Caco-2 (cell line): ENCODE results near the gene AAGAB. TPM values are rescaled to one million over a fixed set of nuclear protein-coding genes. Genes with fewer than 3 reads are reported as not detected.

Source experiments
- BruUV-seq: library from RNA; stranded (reverse); fragments of 400-500 nt; replicated peaks from 2 replicates; lab custom pipeline; 2021; lab: Mats Ljungman, UMichigan
- CTCF ChIA-PET: fragments of 300-600 bp; sonication (Branson Sonifier 250); formaldehyde crosslinking; loops from one replicate; lab custom pipeline; 2022; ENCODE audit warnings: antibody characterized with exemption; lab: Charles Lee
- POLR2A ChIA-PET: fragments of 300-600 bp; sonication (Branson Sonifier 250); formaldehyde crosslinking; loops from one replicate; lab custom pipeline; 2022; ENCODE audit warnings: antibody characterized with exemption; lab: Charles Lee
- DNase-seq, 2 experiments: peaks; one replicate each; pipeline versions ENCODE4 v3.0.0 to v3.0.0-alpha.2; 2020 to 2022
- H3K27me3 ChIP-seq: replicated peaks from 2 replicates; pipeline ENCODE4 v1.6.0; 2011; ENCODE audit warnings: low read length; ENCODE audit not compliant: control insufficient read depth, insufficient read depth
- H3K36me3 ChIP-seq: 2 replicates; pipeline ENCODE4 v1.5.1; 2011; ENCODE audit warnings: low read length; ENCODE audit not compliant: control insufficient read depth, insufficient read depth
- H3K4me1 ChIP-seq: fragments of 250-450 bp; sonication (Bioruptor Pico); 2 replicates; pipeline ENCODE4 v1.5.1; 2020; ENCODE audit warnings: mild to moderate bottlenecking
- H3K4me3 ChIP-seq: 2 replicates; pipeline ENCODE4 v1.5.1; 2011; ENCODE audit warnings: low read depth, mild to moderate bottlenecking, control low read depth, low read length
- H3K9me3 ChIP-seq: fragments of 250-450 bp; sonication (Bioruptor Pico); 2 replicates; pipeline ENCODE4 v1.5.1; 2020; ENCODE audit warnings: mild to moderate bottlenecking, moderate library complexity
- H3K27ac Mint-ChIP-seq: one replicate; pipeline ENCODE4 v1.8.0; 2022; ENCODE audit warnings: mixed read lengths; ENCODE audit not compliant: unreplicated experiment
- H3K27me3 Mint-ChIP-seq: one replicate; pipeline ENCODE4 v1.8.0; 2022; ENCODE audit warnings: mixed read lengths; ENCODE audit not compliant: insufficient read depth, unreplicated experiment
- H3K36me3 Mint-ChIP-seq: one replicate; pipeline ENCODE4 v1.8.0; 2022; ENCODE audit warnings: mild to moderate bottlenecking, mixed read lengths; ENCODE audit not compliant: insufficient read depth, unreplicated experiment
- H3K4me1 Mint-ChIP-seq: one replicate; pipeline ENCODE4 v1.8.0; 2022; ENCODE audit warnings: low read depth, mixed read lengths; ENCODE audit not compliant: unreplicated experiment
- H3K4me3 Mint-ChIP-seq: one replicate; pipeline ENCODE4 v1.8.0; 2022; ENCODE audit warnings: mild to moderate bottlenecking, moderate library complexity, mixed read lengths; ENCODE audit not compliant: unreplicated experiment
- H3K9me3 Mint-ChIP-seq: one replicate; pipeline ENCODE4 v1.8.0; 2022; ENCODE audit warnings: mixed read lengths; ENCODE audit not compliant: unreplicated experiment
- CTCF ChIP-seq, 2 experiments: fragments of 200-600 bp in 1 of 2; IDR thresholded peaks; 1 replicate in 1 of 2; 2 replicates in 1 of 2; pipeline versions ENCODE4 v1.5.1 to v1.8.0; 2011 to 2022; ENCODE audit warnings: antibody characterized with exemption in 1 of 2, control low read depth in 1 of 2, inconsistent platforms in 1 of 2, low read depth in 1 of 2, low read length in 1 of 2, mild to moderate bottlenecking in 1 of 2, moderate library complexity in 1 of 2; ENCODE audit not compliant: insufficient read depth in 1 of 2, severe bottlenecking in 1 of 2, unreplicated experiment in 1 of 2
- intact Hi-C: fragments of 100-400 bp; cut with micrococcal nuclease; formaldehyde crosslinking; loops from one replicate; pipeline ENCODE4 v1.10.0; 2022; ENCODE audit not compliant: unreplicated experiment
- total RNA-seq: library from RNA; stranded (reverse); gene quantifications from 2 replicates; pipeline ENCODE4 v1.2.3, GENCODE V29; 2022

AAGAB gene
- total RNA-seq, 1 experiment from 2014 or later: 64.6 TPM

GRCh38 chr15:67185621-67186225 lies 68.7 kb downstream of the AAGAB start:
- no peak for DNase-seq
- H3K9me3 ChIP-seq: no peaks in the 10 kb centered on the region
- Mint-ChIP-seq H3K4me3 (no peak overlapping the region), H3K36me3 (peaks cover 82% of the 10 kb centered on the region), H3K27me3 (no peaks in the 10 kb centered on the region), H3K9me3 (no peaks in the 10 kb centered on the region), H3K4me1 (peaks cover 6% of the 10 kb centered on the region), H3K27ac (peak overlapping the region; percentile 32)
- H3K36me3 ChIP-seq: peaks cover 3% of the 10 kb centered on the region
- no peak overlapping the region for H3K4me3 ChIP-seq
- no peaks in the 10 kb centered on the region for H3K27me3 ChIP-seq
- peaks cover 11% of the 10 kb centered on the region; the same call in 1 of the 2 replicates for H3K4me1 ChIP-seq
- POLR2A ChIA-PET: no interaction called here
- intact Hi-C loops: no loop called here
- no peak for TF ChIP-seq CTCF (IDR thresholded peaks at IDR 0.05; ENCODE audit: insufficient read depth in 1 of 2, low read depth in 1 of 2, low read length in 1 of 2, severe bottlenecking in 1 of 2, unreplicated experiment in 1 of 2)
- no TSS peak for BruUV-seq
- CTCF ChIA-PET: no interaction called here

GRCh38 chr15:67185051-67185450 lies 69.4 kb downstream of the AAGAB start:
- Mint-ChIP-seq H3K27me3 (no peaks in the 10 kb centered on the region), H3K4me3 (no peak overlapping the region), H3K9me3 (no peaks in the 10 kb centered on the region), H3K36me3 (peaks cover 82% of the 10 kb centered on the region), H3K27ac (peak overlapping the region; percentile 32), H3K4me1 (peaks cover 7% of the 10 kb centered on the region)
- H3K36me3 ChIP-seq: peaks cover 3% of the 10 kb centered on the region
- ChIA-PET POLR2A (no interaction called here), CTCF (no interaction called here)
- no TSS peak for BruUV-seq
- H3K4me1 ChIP-seq: peaks cover 9% of the 10 kb centered on the region
- no peak for TF ChIP-seq CTCF (IDR thresholded peaks at IDR 0.05; ENCODE audit: insufficient read depth in 1 of 2, low read depth in 1 of 2, low read length in 1 of 2, severe bottlenecking in 1 of 2, unreplicated experiment in 1 of 2)
- intact Hi-C loops: no loop called here
- no peaks in the 10 kb centered on the region for H3K9me3 ChIP-seq
- no peaks in the 10 kb centered on the region for H3K27me3 ChIP-seq
- no peak overlapping the region for H3K4me3 ChIP-seq
- DNase-seq: no peak

GRCh38 chr15:67184208-67184925 lies 70.1 kb downstream of the AAGAB start:
- no peak for DNase-seq
- Mint-ChIP-seq H3K4me3 (no peak overlapping the region), H3K4me1 (peaks cover 14% of the 10 kb centered on the region), H3K27me3 (no peaks in the 10 kb centered on the region), H3K27ac (no peak overlapping the region), H3K9me3 (no peaks in the 10 kb centered on the region), H3K36me3 (peaks cover 82% of the 10 kb centered on the region)
- no TSS peak for BruUV-seq
- H3K27me3 ChIP-seq: no peaks in the 10 kb centered on the region
- H3K36me3 ChIP-seq: peaks cover 3% of the 10 kb centered on the region
- intact Hi-C loops: no loop called here
- H3K4me3 ChIP-seq: no peak overlapping the region
- peaks cover 16% of the 10 kb centered on the region for H3K4me1 ChIP-seq
- H3K9me3 ChIP-seq: no peaks in the 10 kb centered on the region
- ChIA-PET CTCF (no interaction called here), POLR2A (no interaction called here)
- no peak for TF ChIP-seq CTCF (IDR thresholded peaks at IDR 0.05; ENCODE audit: insufficient read depth in 1 of 2, low read depth in 1 of 2, low read length in 1 of 2, severe bottlenecking in 1 of 2, unreplicated experiment in 1 of 2)
